Stimulated activated CD4-positive, alpha-beta T cell treated with anti-CD3 and anti-CD28 coated beads, Interleukin-2, amount 100 ng/mL, for 24 hours (primary cell): ENCODE results near the gene TMEM109.
A peak's percentile ranks its signal among the peaks of the same experiment; 100 is the strongest.
"Not testable (repeated sequence)": the region's sequence is repeated elsewhere in the genome, so short reads cannot be mapped to it uniquely, and the experiment has no call there.

Experiments
- DNase-seq, 2 donors: peaks; one replicate each; pipeline ENCODE4 v3.0.0-alpha.2; 2020

TMEM109 gene

GRCh38 chr11:60878245-60879101 lies 35.5 kb upstream of the TMEM109 start:
- DNase-seq = no peak

- DNase-seq = no peak
Observed at GRCh38 chr11:60879104-60879503, 34.9 kb upstream of the TMEM109 start.

- no peak for DNase-seq
Observed at GRCh38 chr11:60879971-60880588, 33.9 kb upstream of the TMEM109 start.

GRCh38 chr11:60880643-60881282 lies 33.2 kb upstream of the TMEM109 start:
- DNase-seq = no peak

GRCh38 chr11:60887556-60887955 lies 26.4 kb upstream of the TMEM109 start:
- DNase-seq = peak in 1 of 2 donors; percentile 36

GRCh38 chr11:60889869-60890311 lies 24.1 kb upstream of the TMEM109 start:
- no peak for DNase-seq

GRCh38 chr11:60890696-60891095 lies 23.3 kb upstream of the TMEM109 start:
- no peak for DNase-seq

- DNase-seq = no peak
Observed at GRCh38 chr11:60891103-60891741, 22.7 kb upstream of the TMEM109 start.

GRCh38 chr11:60895687-60896086 lies 18.3 kb upstream of the TMEM109 start:
- no peak for DNase-seq

GRCh38 chr11:60897496-60897895 lies 16.5 kb upstream of the TMEM109 start:
- no peak for DNase-seq

- peak in 1 of 2 donors; percentile 41 for DNase-seq
Observed at GRCh38 chr11:60899046-60899936, 14.7 kb upstream of the TMEM109 start.

- no peak for DNase-seq
Observed at GRCh38 chr11:60899977-60900376, 14.0 kb upstream of the TMEM109 start.

GRCh38 chr11:60900673-60901404 lies 13.1 kb upstream of the TMEM109 start:
- DNase-seq = no peak

GRCh38 chr11:60902625-60903024 lies 11.3 kb upstream of the TMEM109 start:
- no peak for DNase-seq

GRCh38 chr11:60905047-60905446 lies 8.9 kb upstream of the TMEM109 start:
- DNase-seq = no peak

GRCh38 chr11:60905551-60906113 lies 8.3 kb upstream of the TMEM109 start:
- peak in 1 of 2 donors; percentile 18 for DNase-seq

- peak; percentile 99 for DNase-seq
Observed at GRCh38 chr11:60906132-60906972, 7.6 kb upstream of the TMEM109 start, which contains the start of gene PRPF19. TSS of gene PRPF19 (minus strand) at chr11:60906585. CDS start at chr11:60906382, 203 bp downstream.

- no peak for DNase-seq
Observed at GRCh38 chr11:60908803-60909202, 5.2 kb upstream of the TMEM109 start.

GRCh38 chr11:60909680-60910280 lies 4.2 kb upstream of the TMEM109 start:
- not testable (repeated sequence) for DNase-seq
